ENCODE data around the gene LSMEM2. TPM values are rescaled to one million over a fixed set of nuclear protein-coding genes. Genes with fewer than 3 reads are reported as not detected.
A peak's percentile ranks its signal among the peaks of the same experiment; 100 is the strongest.

LSMEM2 gene
- total and polyA plus RNA-seq, 4 donors, result 0.51 to 1.3 TPM; not detected in 2

- Histone ChIP-seq H3K27ac (ENCODE audit: low read depth in 1 of 2, low read length in 2 of 2) (no peak overlapping the region), H3K4me1 (ENCODE audit: control insufficient read depth in 1 of 2, insufficient read depth in 2 of 2, low read length in 2 of 2) (no peaks in the 10 kb centered on the region), H3K36me3 (ENCODE audit: control insufficient read depth in 1 of 2, insufficient read depth in 2 of 2, low read length in 1 of 2) (no peaks in the 10 kb centered on the region), H3K9me3 (ENCODE audit: control insufficient read depth, low read length) (no peaks in the 10 kb centered on the region), H3K27me3 (ENCODE audit: control insufficient read depth in 1 of 2, insufficient read depth in 2 of 2, low read length in 1 of 2) (no peaks in the 10 kb centered on the region), H3K4me3 (ENCODE audit: low read length in 2 of 2) (no peak overlapping the region)
- 60 to 67% methylated on average over 6 of the region's 6 CpGs for WGBS, 2 donors
- intact Hi-C loops (cut with DNase I), result no loop called here
- ATAC-seq (ENCODE audit: low FRiP score) (no peak), DNase-seq (peak in 1 of 2 donors; percentile 54)
Measured at GRCh38 chr3:50317300-50317699, 38.4 kb downstream of the LSMEM2 start.

DNA sequence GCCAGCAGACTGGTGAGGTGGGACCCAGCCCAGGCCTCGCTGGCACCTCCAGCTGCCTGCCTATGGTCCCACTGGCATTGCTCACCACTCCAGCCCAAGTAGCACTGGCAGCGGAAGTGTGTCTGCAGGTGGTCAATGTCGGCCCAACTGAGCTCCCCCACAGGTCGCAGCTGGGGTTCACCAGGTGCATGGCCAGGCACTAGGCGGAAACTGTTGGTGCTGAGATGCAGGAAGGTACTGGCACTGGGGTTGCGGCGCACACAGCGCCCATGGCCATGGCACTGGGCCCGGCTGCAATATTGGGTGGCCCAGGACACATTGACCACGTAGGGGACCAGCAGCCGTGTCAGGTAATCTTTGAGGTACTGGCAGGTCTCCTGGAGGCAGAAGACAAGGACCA, 39.3 kb downstream of the LSMEM2 start:
- Histone ChIP-seq H3K27ac (ENCODE audit: low read depth in 1 of 2, low read length in 2 of 2) (no peak overlapping the region), H3K27me3 (ENCODE audit: control insufficient read depth in 1 of 2, insufficient read depth in 2 of 2, low read length in 1 of 2) (no peaks in the 10 kb centered on the region), H3K4me1 (ENCODE audit: control insufficient read depth in 1 of 2, insufficient read depth in 2 of 2, low read length in 2 of 2) (no peaks in the 10 kb centered on the region), H3K4me3 (ENCODE audit: low read length in 2 of 2) (no peak overlapping the region), H3K9me3 (ENCODE audit: control insufficient read depth, low read length) (no peaks in the 10 kb centered on the region), H3K36me3 (ENCODE audit: control insufficient read depth in 1 of 2, insufficient read depth in 2 of 2, low read length in 1 of 2) (no peaks in the 10 kb centered on the region)
- ATAC-seq (ENCODE audit: low FRiP score) (no peak), DNase-seq (peak in 1 of 2 donors; percentile 33)
- intact Hi-C loops (cut with DNase I), result no loop called here
- 85 to 92% methylated on average over 11 of the region's 11 CpGs for WGBS, 2 donors

- H3K36me3 ChIP-seq (ENCODE audit: control insufficient read depth in 1 of 2, insufficient read depth in 2 of 2, low read length in 1 of 2), result no peaks in the 10 kb centered on the region
- WGBS, 2 donors, result 86 to 87% methylated on average over 10 of the region's 10 CpGs
- no peak overlapping the region for H3K4me3 ChIP-seq (ENCODE audit: low read length in 2 of 2)
Measured at GRCh38 chr3:50318615-50319014, 39.7 kb downstream of the LSMEM2 start.

GRCh38 chr3:50319181-50319893, 40.5 kb downstream of the LSMEM2 start:
- Histone ChIP-seq H3K27ac (ENCODE audit: low read depth in 1 of 2, low read length in 2 of 2) (no peak overlapping the region), H3K36me3 (ENCODE audit: control insufficient read depth in 1 of 2, insufficient read depth in 2 of 2, low read length in 1 of 2) (no peaks in the 10 kb centered on the region), H3K4me1 (ENCODE audit: control insufficient read depth in 1 of 2, insufficient read depth in 2 of 2, low read length in 2 of 2) (no peaks in the 10 kb centered on the region), H3K27me3 (ENCODE audit: control insufficient read depth in 1 of 2, insufficient read depth in 2 of 2, low read length in 1 of 2) (no peaks in the 10 kb centered on the region), H3K9me3 (ENCODE audit: control insufficient read depth, low read length) (no peaks in the 10 kb centered on the region), H3K4me3 (ENCODE audit: low read length in 2 of 2) (no peak overlapping the region)
- ATAC-seq (ENCODE audit: low FRiP score), result no peak
- peak in 1 of 2 donors; percentile 41 for DNase-seq
- intact Hi-C loops (cut with DNase I), result no loop called here
- WGBS, 2 donors, result 90 to 94% methylated on average over 16 of the region's 16 CpGs

More at GRCh38 chr3:50318615-50319014, 39.7 kb downstream of the LSMEM2 start:
- Histone ChIP-seq H3K4me1 (ENCODE audit: control insufficient read depth in 1 of 2, insufficient read depth in 2 of 2, low read length in 2 of 2) (no peaks in the 10 kb centered on the region), H3K27me3 (ENCODE audit: control insufficient read depth in 1 of 2, insufficient read depth in 2 of 2, low read length in 1 of 2) (no peaks in the 10 kb centered on the region), H3K9me3 (ENCODE audit: control insufficient read depth, low read length) (no peaks in the 10 kb centered on the region), H3K27ac (ENCODE audit: low read depth in 1 of 2, low read length in 2 of 2) (no peak overlapping the region)
- DNase-seq (peak in 1 of 2 donors; percentile 57), ATAC-seq (ENCODE audit: low FRiP score) (no peak)
- intact Hi-C loops (cut with DNase I), result no loop called here

GRCh38 chr3:50319894-50320625, 41.2 kb downstream of the LSMEM2 start:
- no peak for ATAC-seq (ENCODE audit: low FRiP score)
- H3K27ac ChIP-seq (ENCODE audit: low read depth in 1 of 2, low read length in 2 of 2), result no peak overlapping the region
- no peaks in the 10 kb centered on the region for H3K27me3 ChIP-seq (ENCODE audit: control insufficient read depth in 1 of 2, insufficient read depth in 2 of 2, low read length in 1 of 2)
- 83% methylated on average over 29 of the region's 29 CpGs for WGBS, 2 donors
- intact Hi-C loops (cut with DNase I), result no loop called here
- DNase-seq, result peak in 1 of 2 donors; percentile 57
- no peaks in the 10 kb centered on the region for H3K36me3 ChIP-seq (ENCODE audit: control insufficient read depth in 1 of 2, insufficient read depth in 2 of 2, low read length in 1 of 2)
- no peaks in the 10 kb centered on the region for H3K4me1 ChIP-seq (ENCODE audit: control insufficient read depth in 1 of 2, insufficient read depth in 2 of 2, low read length in 2 of 2)
- no peak overlapping the region for H3K4me3 ChIP-seq (ENCODE audit: low read length in 2 of 2)
- no peaks in the 10 kb centered on the region for H3K9me3 ChIP-seq (ENCODE audit: control insufficient read depth, low read length)

DNA sequence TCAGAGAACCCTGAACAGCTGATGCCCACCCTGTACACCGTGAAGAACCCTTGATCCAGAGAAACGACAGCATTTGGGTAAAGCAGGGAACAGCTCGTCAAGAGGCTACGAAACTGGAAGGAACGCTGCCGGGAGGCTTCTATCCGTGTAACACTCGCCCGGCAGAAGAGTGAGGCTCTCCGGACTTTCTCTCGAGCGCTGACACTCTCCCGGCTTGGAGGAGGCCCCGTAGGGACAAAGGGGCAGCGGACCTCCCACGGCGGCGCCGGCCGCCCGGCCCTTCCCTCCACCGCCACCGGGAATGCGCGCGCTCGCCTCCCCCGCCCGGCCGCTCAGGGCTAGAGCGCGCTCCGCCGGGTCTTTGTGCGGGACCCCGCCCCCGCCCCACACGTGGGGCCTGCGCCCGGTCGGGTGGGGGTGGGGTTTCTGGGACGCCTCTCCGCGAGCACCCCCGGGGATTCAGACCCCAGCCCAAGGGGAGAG, 42.0 kb downstream of the LSMEM2 start:
- Histone ChIP-seq H3K4me1 (ENCODE audit: control insufficient read depth in 1 of 2, insufficient read depth in 2 of 2, low read length in 2 of 2) (no peaks in the 10 kb centered on the region), H3K4me3 (ENCODE audit: low read length in 2 of 2) (peak overlapping the region; percentile 67 to 83), H3K36me3 (ENCODE audit: control insufficient read depth in 1 of 2, insufficient read depth in 2 of 2, low read length in 1 of 2) (no peaks in the 10 kb centered on the region), H3K27me3 (ENCODE audit: control insufficient read depth in 1 of 2, insufficient read depth in 2 of 2, low read length in 1 of 2) (no peaks in the 10 kb centered on the region), H3K9me3 (ENCODE audit: control insufficient read depth, low read length) (no peaks in the 10 kb centered on the region), H3K27ac (ENCODE audit: low read depth in 1 of 2, low read length in 2 of 2) (peak overlapping the region in 1 of 2 donors; percentile 38)
- 0 to 1% methylated on average over 32 to 45 of the region's 45 CpGs for WGBS, 2 donors
- ATAC-seq (ENCODE audit: low FRiP score) (peak; percentile 79), DNase-seq (peak; percentile 83 to 93)
- intact Hi-C loops (cut with DNase I), result no loop called here

- Histone ChIP-seq H3K4me3 (ENCODE audit: low read length in 2 of 2) (peak overlapping the region; percentile 67 to 83), H3K9me3 (ENCODE audit: control insufficient read depth, low read length) (no peaks in the 10 kb centered on the region), H3K27ac (ENCODE audit: low read depth in 1 of 2, low read length in 2 of 2) (peak overlapping the region; percentile 48 to 85), H3K27me3 (ENCODE audit: control insufficient read depth in 1 of 2, insufficient read depth in 2 of 2, low read length in 1 of 2) (no peaks in the 10 kb centered on the region), H3K36me3 (ENCODE audit: control insufficient read depth in 1 of 2, insufficient read depth in 2 of 2, low read length in 1 of 2) (no peaks in the 10 kb centered on the region), H3K4me1 (ENCODE audit: control insufficient read depth in 1 of 2, insufficient read depth in 2 of 2, low read length in 2 of 2) (no peaks in the 10 kb centered on the region)
- ATAC-seq (ENCODE audit: low FRiP score) (peak; percentile 90), DNase-seq (peak; percentile 94 to 95)
- WGBS, 2 donors, result 1% methylated on average over 50 to 59 of the region's 59 CpGs
- intact Hi-C loops (cut with DNase I), result no loop called here
Measured at GRCh38 chr3:50321336-50322114, 42.6 kb downstream of the LSMEM2 start.

DNA sequence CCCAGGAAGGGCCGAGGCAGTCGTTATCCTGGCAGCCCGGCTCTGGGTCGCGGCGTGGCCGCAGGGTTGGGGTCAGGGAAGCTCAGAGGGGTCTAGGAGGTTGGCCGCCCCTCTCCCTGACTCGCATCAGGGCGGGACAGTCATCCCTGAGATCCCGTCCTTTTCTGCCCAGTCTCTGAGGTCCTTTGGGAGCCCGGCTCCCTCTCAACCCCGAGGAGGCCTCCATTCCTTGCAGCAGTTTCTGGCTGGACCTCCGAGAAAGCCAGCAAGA, 43.2 kb downstream of the LSMEM2 start:
- DNase-seq (no peak), ATAC-seq (ENCODE audit: low FRiP score) (no peak)
- Histone ChIP-seq H3K27ac (ENCODE audit: low read depth in 1 of 2, low read length in 2 of 2) (no peak overlapping the region), H3K4me1 (ENCODE audit: control insufficient read depth in 1 of 2, insufficient read depth in 2 of 2, low read length in 2 of 2) (no peaks in the 10 kb centered on the region), H3K9me3 (ENCODE audit: control insufficient read depth, low read length) (no peaks in the 10 kb centered on the region), H3K4me3 (ENCODE audit: low read length in 2 of 2) (no peak overlapping the region), H3K27me3 (ENCODE audit: control insufficient read depth in 1 of 2, insufficient read depth in 2 of 2, low read length in 1 of 2) (no peaks in the 10 kb centered on the region), H3K36me3 (ENCODE audit: control insufficient read depth in 1 of 2, insufficient read depth in 2 of 2, low read length in 1 of 2) (no peaks in the 10 kb centered on the region)
- 14 to 19% methylated on average over 14 of the region's 14 CpGs for WGBS, 2 donors
- intact Hi-C loops (cut with DNase I), result no loop called here
